AG08396 (cell line): ENCODE results near the gene EMILIN3.

Experiments used
- DNase-seq: peaks from one replicate; pipeline ENCODE4 v3.0.0; 2012; ENCODE audit warnings: low spot score, mixed read lengths

EMILIN3 gene, protein sequence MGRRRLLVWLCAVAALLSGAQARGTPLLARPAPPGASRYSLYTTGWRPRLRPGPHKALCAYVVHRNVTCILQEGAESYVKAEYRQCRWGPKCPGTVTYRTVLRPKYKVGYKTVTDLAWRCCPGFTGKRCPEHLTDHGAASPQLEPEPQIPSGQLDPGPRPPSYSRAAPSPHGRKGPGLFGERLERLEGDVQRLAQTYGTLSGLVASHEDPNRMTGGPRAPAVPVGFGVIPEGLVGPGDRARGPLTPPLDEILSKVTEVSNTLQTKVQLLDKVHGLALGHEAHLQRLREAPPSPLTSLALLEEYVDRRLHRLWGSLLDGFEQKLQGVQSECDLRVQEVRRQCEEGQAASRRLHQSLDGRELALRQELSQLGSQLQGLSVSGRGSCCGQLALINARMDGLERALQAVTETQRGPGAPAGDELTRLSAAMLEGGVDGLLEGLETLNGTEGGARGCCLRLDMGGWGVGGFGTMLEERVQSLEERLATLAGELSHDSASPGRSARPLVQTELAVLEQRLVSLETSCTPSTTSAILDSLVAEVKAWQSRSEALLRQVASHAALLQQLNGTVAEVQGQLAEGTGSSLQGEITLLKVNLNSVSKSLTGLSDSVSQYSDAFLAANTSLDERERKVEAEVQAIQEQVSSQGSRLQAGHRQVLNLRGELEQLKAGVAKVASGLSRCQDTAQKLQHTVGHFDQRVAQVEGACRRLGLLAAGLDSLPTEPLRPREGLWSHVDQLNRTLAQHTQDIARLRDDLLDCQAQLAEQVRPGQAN

DNA sequence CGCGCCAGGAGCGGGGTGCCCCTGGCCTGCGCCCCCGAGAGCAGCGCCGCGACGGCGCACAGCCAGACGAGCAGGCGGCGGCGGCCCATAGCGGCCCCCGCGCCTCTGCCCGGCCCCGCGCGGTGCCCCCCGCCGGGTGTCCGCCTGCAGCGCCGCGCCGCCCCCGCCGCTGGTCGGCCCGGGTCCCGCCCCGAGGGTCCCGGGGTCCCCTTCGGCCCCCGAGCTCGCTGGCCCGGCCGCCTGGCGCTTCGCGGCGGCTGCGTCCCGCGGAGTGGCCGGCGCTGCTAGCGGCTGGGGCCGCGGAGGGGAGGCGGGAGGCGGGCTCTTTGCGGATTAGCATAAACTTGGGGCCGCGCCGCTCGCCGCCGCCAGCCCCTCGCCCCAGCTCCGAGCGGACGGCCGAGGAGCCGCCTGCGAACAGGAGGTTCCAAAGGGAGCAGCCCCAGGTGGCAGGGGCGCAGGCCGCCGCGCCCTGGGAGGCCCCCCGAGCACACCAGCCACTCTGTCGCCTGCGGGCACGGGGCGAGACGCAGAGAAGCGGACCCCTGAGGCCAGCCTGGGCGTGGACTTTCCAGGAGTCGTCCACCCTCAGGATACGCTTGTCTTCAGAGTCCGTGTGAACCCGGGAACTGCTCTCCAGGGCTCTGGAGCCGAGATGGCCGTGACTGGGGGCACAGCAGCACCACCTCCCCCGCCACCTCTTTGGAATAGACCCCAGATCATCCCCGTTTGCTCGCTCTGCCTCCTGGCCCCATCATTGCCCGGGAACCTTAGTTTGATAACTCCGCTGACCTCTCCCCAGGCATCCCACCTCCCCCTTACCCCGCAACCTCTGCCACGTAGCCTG, at the start of gene EMILIN3:
Gene EMILIN3 (minus strand): TSS at position 273 of the 847 bp plus-strand sequence. CDS start 184 bp downstream, at position 89.
- no peak for DNase-seq

GRCh38 chr20:41415191-41415590, 48.6 kb upstream of the EMILIN3 start:
- no peak for DNase-seq

GRCh38 chr20:41413169-41413568, 46.6 kb upstream of the EMILIN3 start:
- no peak for DNase-seq

DNA sequence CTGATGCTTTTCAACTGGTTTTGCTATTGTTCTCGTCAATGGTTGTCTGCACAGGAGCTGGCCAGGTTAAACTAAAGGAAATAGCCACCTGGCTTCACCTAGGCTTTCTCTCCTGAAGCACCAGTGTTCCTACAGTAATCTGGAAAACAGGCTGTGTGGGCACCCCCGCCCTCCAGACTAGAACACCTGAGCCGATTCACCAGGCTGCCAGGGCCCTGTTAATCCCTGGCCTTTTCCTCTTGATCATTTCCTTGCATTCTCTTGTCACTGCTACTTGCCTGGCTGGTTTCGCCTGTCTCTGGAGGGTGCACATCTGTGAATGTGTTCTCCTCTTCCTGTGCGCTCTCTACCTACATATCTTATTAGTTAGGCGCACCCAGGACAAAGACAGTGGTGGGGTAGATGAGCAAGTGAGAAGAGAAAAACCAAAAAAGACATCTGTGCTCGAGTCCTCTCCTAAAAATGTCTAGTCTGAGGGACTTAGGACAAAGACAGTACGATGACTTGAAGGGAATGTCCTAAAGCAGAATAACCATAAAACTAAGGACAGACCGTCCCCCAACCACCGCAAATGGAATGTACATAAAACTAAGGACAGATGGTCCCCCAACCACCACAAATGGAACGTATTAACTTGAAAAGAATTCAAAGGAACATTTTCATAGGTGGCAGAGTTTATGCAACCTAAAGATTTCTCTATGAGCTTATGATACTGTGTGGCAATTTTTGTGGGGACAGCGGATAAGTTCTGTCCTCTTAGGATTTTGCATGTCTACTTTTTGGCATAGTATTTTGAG, 45.9 kb upstream of the EMILIN3 start:
- DNase-seq, result no peak

GRCh38 chr20:41411391-41411847, 44.8 kb upstream of the EMILIN3 start:
- DNase-seq, result peak; percentile 62

- DNase-seq, result no peak
Observed at GRCh38 chr20:41408986-41409385, 42.4 kb upstream of the EMILIN3 start.

DNA sequence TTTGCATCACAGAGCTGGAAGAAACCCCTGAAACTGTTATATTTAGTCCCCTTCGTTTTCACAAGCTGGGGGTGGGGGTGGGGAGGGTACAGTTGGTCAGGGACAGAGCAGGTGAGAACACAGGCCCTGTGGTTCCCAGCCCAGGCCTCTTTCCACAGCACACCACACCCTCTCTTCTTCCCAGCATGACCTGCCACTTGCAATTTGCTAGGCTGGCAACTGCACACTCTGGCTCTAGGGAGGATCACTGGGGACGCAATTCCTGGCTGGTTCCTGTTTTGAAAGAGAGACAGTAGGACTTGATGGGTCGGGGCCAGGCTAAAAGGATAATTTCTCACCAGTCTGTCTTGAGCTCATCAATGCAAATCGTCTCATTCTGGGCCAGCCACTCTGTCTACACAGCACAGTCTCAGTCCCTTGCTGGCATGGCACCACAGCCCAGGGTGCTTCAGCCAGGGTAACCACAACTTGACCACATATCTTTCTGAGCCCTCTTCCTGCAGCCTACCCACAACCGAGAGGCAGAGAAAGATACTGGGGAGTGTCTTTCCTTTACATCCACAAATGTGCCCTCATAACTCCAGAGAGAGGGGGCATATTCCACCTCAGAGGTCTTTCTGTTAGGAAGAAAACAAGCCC, 41.7 kb upstream of the EMILIN3 start:
- DNase-seq, result no peak

GRCh38 chr20:41407607-41408006, 41.0 kb upstream of the EMILIN3 start:
- DNase-seq, result no peak

DNA sequence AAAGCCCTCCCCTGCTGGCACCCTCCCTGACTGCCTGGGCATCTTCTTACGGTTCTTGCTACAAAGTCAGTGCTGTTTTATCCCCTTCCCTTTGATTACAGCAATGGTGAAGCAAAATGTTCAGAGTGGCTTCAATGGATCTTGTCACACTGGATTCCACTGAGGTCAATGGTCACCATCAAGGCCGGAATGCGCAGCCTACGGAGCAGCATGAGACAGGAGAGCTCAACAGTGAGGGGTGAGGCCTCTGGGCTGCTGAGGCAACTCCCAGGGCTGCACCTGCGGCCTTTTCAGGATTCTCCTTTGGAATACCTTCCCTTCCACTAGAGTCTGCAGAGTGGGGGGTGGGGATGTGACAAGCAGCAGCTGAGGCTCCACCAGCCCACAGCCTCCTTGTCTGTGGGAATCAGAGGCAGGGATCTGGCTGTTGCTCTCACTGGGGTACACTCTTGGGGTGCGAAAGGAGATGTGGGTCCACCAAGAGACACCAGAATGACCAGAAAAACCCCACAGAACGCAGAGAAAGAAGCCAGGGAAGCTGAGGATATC, 40.4 kb upstream of the EMILIN3 start:
- no peak for DNase-seq

DNA sequence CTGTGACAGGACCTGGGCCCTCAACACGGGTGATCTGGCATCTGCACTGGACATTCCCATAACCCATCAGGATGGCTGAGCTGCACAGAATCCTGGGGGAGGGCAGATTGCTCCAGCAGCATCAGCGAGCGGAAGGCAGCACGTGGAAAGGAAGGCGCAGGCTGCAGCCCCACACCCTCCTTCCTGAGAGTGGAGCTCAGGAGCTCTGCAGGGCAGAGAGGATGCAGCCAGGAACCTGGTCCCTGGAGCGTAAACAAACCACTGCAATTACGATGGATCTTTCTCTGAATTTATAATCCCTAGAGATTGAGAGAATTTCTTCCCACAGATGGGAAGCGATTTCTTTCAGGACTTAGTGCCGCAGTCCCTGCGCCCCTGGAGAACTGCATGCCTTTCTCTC, 39.7 kb upstream of the EMILIN3 start:
- DNase-seq, result no peak

DNA sequence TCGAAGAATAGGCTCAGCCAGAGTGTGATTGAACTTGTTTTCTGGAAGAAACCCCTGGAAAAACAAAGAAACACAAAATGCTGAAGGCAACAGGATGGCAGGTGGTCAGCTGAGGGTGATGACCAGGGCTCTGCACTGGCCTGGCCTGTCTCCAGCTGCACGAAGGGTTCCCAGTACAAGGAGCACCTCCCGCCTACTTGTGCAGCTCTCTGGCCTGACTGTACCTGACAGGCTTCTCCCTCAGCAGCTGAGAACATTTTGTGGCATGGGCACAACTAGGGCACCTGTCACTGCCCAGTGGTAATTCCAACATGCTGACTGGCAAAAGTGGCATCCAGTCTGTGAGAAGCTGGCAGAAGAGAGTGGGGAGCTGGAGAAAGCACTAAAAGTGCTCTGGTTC, 38.8 kb upstream of the EMILIN3 start:
- no peak for DNase-seq

DNA sequence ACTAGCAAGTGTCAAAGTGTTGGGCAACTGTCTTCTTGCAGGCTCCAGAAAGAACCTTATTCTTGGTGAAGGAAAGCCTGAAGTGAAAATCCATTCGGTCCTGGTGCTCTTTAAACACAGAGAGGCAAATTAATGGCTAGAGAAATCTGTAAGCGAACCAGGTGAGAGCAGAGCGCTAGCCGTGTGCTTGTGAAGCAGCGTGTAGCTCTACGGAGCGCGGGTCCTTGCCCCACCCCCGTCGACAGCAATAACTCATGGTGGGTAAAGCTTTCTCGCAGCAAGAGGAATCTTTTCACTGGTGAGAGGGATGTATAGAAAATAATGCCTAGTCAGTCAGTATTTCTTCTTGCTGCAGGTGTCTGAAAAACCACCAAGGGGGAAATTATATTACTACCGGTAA, 37.0 kb upstream of the EMILIN3 start:
- DNase-seq, result no peak

DNA sequence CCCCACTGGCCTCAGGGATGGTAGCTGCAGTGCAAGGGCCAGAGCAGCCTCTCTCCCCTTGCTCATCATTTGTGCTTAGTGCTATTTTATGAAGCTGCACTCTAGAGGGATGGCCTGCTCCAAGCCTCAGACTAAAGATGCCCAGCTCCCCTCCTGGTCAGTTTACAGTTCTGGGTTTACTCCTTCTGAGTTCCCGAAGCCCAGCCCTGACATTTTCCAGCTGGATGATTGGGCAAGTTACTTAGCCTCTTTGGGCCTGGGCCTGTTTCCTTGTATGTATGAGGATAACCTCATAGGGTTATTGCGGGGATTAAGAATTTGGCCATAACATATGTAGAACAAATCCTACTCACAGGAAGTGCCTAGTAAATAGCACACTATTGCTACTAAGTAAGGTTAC, 31.8 kb upstream of the EMILIN3 start:
- no peak for DNase-seq

- DNase-seq, result peak; percentile 43
Observed at GRCh38 chr20:41395667-41396664, 29.3 kb upstream of the EMILIN3 start.

- DNase-seq, result no peak
Observed at GRCh38 chr20:41394931-41395666, 28.5 kb upstream of the EMILIN3 start.

DNA sequence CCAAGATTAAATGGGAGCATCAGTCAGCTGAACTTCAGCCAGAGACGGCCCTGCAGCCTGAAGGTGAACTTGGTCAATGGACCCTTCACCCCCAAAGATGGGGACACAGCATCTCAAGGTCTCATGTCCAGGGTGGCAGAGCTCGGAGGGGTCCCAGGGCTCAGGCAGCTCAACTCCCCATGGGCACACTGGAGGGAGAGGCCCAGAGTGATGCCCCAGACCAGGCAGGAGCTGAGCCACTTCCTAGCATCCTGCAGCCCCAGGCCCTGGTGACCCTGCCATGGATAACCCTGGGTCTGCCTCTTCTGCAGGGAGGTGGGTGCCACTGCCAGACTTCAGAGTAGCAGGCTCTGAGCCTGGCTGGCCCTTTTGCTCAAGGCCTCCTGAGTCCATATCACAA, 27.5 kb upstream of the EMILIN3 start:
- no peak for DNase-seq

DNA sequence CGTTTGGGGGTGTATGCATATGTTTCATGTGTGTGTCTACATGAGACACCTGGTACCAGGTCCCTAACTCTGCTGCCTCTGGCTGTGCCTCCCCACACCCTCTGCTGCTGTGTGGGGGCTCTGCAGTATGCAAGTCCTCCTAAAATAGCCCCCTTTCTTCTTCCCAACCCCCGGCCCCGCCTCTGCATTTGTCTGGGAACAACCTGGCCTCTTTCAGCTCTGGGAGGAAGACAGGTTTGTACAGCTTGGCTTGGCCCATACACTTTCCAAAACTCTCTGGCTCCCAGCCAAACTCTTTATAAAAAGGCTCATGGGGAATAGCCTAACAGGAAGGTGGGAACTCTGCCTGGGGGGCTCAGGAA, 27.1 kb upstream of the EMILIN3 start:
- no peak for DNase-seq

GRCh38 chr20:41392871-41393704, 26.5 kb upstream of the EMILIN3 start:
- DNase-seq, result no peak
